HepG2 (cell line): ENCODE data around the gene CEP68. TPM values are rescaled to one million over a fixed set of nuclear protein-coding genes. Genes with fewer than 3 reads are reported as not detected.

Experiments
- ARNTL ChIP-seq: sonication (generic); formaldehyde crosslinking; IDR thresholded peaks from 2 replicates; pipeline ENCODE4 v1.4.0; 2020; ENCODE audit warnings: mild to moderate bottlenecking, missing genetic modification reagents
- CBX5 ChIP-seq: sonication (generic); formaldehyde crosslinking; IDR thresholded peaks from 2 replicates; pipeline ENCODE4 v1.4.0; 2020; ENCODE audit warnings: missing genetic modification reagents, borderline replicate concordance
- DPF2 ChIP-seq: sonication (generic); formaldehyde crosslinking; IDR thresholded peaks from 2 replicates; pipeline ENCODE4 v1.4.0; 2020; ENCODE audit warnings: mild to moderate bottlenecking, low read depth, missing genetic modification reagents, borderline replicate concordance
- EHMT2 ChIP-seq: fragments of 200-600 bp; sonication (generic); IDR thresholded peaks from 2 replicates; pipeline ENCODE4 v1.7.0; 2017; ENCODE audit warnings: antibody characterized with exemption, low read depth, low read length, borderline replicate concordance
- FOSL2 ChIP-seq: sonication (generic); formaldehyde crosslinking; IDR thresholded peaks from 2 replicates; pipeline ENCODE4 v1.4.0; 2020; ENCODE audit warnings: missing genetic modification reagents
- FOXJ3 ChIP-seq: sonication (generic); formaldehyde crosslinking; IDR thresholded peaks from 2 replicates; pipeline ENCODE4 v1.4.0; 2020; ENCODE audit warnings: missing genetic modification reagents, mild to moderate bottlenecking, borderline replicate concordance
- KDM2A ChIP-seq: sonication (generic); formaldehyde crosslinking; IDR thresholded peaks from 2 replicates; pipeline ENCODE4 v1.4.0; 2020; ENCODE audit warnings: low read depth, missing genetic modification reagents, borderline replicate concordance
- MTA3 ChIP-seq: sonication (generic); formaldehyde crosslinking; IDR thresholded peaks from 2 replicates; pipeline ENCODE4 v1.4.0; 2020; ENCODE audit warnings: missing genetic modification reagents
- PITX1 ChIP-seq: sonication (generic); formaldehyde crosslinking; IDR thresholded peaks from 2 replicates; pipeline ENCODE4 v1.5.1; 2020; ENCODE audit warnings: mild to moderate bottlenecking, missing genetic modification reagents
- RFX1 ChIP-seq: fragments of 450-650 bp; IDR thresholded peaks from 2 replicates; pipeline ENCODE4 v1.6.1; 2017
- SRSF4 ChIP-seq: fragments of 200-400 bp; formaldehyde crosslinking; IDR thresholded peaks from one replicate; pipeline ENCODE4 v1.6.1; 2018; ENCODE audit warnings: mild to moderate bottlenecking, low read depth, low read length, moderate library complexity; ENCODE audit not compliant: poor library complexity, severe bottlenecking
- SRY ChIP-seq: sonication (generic); formaldehyde crosslinking; IDR thresholded peaks from 2 replicates; pipeline ENCODE4 v1.8.0; 2022; ENCODE audit warnings: mild to moderate bottlenecking, missing genetic modification reagents
- TOPORS ChIP-seq: sonication (generic); formaldehyde crosslinking; IDR thresholded peaks from 2 replicates; pipeline ENCODE4 v1.8.0; 2023; ENCODE audit warnings: mild to moderate bottlenecking, missing genetic modification reagents
- ZBTB3 ChIP-seq: sonication (generic); formaldehyde crosslinking; IDR thresholded peaks from 2 replicates; pipeline ENCODE4 v1.4.0; 2020; ENCODE audit warnings: low read depth, mild to moderate bottlenecking, moderate library complexity, missing genetic modification reagents, borderline replicate concordance
- ZNF12 ChIP-seq: sonication (generic); formaldehyde crosslinking; IDR thresholded peaks from 2 replicates; pipeline ENCODE4 v1.5.0; 2020; ENCODE audit warnings: missing genetic modification reagents
- ZNF160 ChIP-seq: sonication (generic); formaldehyde crosslinking; IDR thresholded peaks from 2 replicates; pipeline ENCODE4 v1.8.0; 2022; ENCODE audit warnings: mild to moderate bottlenecking, inconsistent platforms, missing genetic modification reagents
- ZNF251 ChIP-seq: sonication (generic); formaldehyde crosslinking; IDR thresholded peaks from 2 replicates; pipeline ENCODE4 v1.9.0; 2021; ENCODE audit warnings: mild to moderate bottlenecking, missing genetic modification reagents
- ZNF34 ChIP-seq: sonication (generic); formaldehyde crosslinking; IDR thresholded peaks from 2 replicates; pipeline ENCODE4 v1.4.0; 2020; ENCODE audit warnings: mild to moderate bottlenecking, missing genetic modification reagents, borderline replicate concordance
- ZNF414 ChIP-seq: sonication (generic); formaldehyde crosslinking; IDR thresholded peaks from 2 replicates; pipeline ENCODE4 v1.5.0; 2020; ENCODE audit warnings: missing genetic modification reagents
- ZNF441 ChIP-seq: sonication (generic); formaldehyde crosslinking; IDR thresholded peaks from 2 replicates; pipeline ENCODE4 v1.7.0; 2021; ENCODE audit warnings: missing genetic modification reagents, borderline replicate concordance
- ZNF558 ChIP-seq: sonication (generic); formaldehyde crosslinking; IDR thresholded peaks from 2 replicates; pipeline ENCODE4 v1.9.0; 2022; ENCODE audit warnings: mild to moderate bottlenecking, missing genetic modification reagents, borderline replicate concordance
- ZNF598 ChIP-seq: sonication (generic); formaldehyde crosslinking; IDR thresholded peaks from 2 replicates; pipeline ENCODE4 v1.5.1; 2020; ENCODE audit warnings: mild to moderate bottlenecking, missing genetic modification reagents, borderline replicate concordance
- ZNF75D ChIP-seq: sonication (generic); formaldehyde crosslinking; IDR thresholded peaks from 2 replicates; pipeline ENCODE4 v1.8.1; 2023; ENCODE audit warnings: missing genetic modification reagents, mild to moderate bottlenecking, borderline replicate concordance
- ZZZ3 ChIP-seq: sonication (generic); formaldehyde crosslinking; IDR thresholded peaks from 2 replicates; pipeline ENCODE4 v1.4.0; 2020; ENCODE audit warnings: missing genetic modification reagents, mild to moderate bottlenecking, borderline replicate concordance
- polyA plus RNA-seq, 8 experiments: library from polyadenylated mRNA; depleted of rRNA in 3 of 8; stranded (reverse) in 7 of 8; unstranded in 1 of 8; fragments of >200 nt; fragmentation: Illumina TruSeq in 4 of 8; extraction: Trizol in 4 of 8; gene quantifications; 2 replicates each; pipeline versions ENCODE4 v1.2.1 to v1.2.3, GENCODE V29; 2011 to 2016; ENCODE audit warnings: low read depth in 4 of 8, missing spikeins in 1 of 8, mixed read lengths in 1 of 8; ENCODE audit not compliant: insufficient read depth in 1 of 8
- total RNA-seq, 5 experiments: library from RNA; depleted of rRNA; stranded (reverse); fragments of >200 nt; fragmentation: Illumina TruSeq; extraction: Trizol; gene quantifications; 2 replicates each; pipeline ENCODE4 v1.2.3, GENCODE V29; 2016; ENCODE audit warnings: low read depth in 1 of 5
- TF ChIP-seq, protein P1 (sequence below): sonication (generic); formaldehyde crosslinking; IDR thresholded peaks from 2 replicates; pipeline ENCODE4 v1.5.0; 2020; ENCODE audit warnings: mild to moderate bottlenecking, missing genetic modification reagents
- TF ChIP-seq, protein P2 (sequence below): sonication (generic); formaldehyde crosslinking; IDR thresholded peaks from 2 replicates; pipeline ENCODE4 v1.5.1; 2020; ENCODE audit warnings: missing genetic modification reagents, mild to moderate bottlenecking, borderline replicate concordance

Gene CEP68
- total and polyA plus RNA-seq, 2 of the 13 experiments (the other 11 are each of a cell fraction or from before 2014, with no cell fraction given), result 5.7 to 9.3 TPM

GRCh38 chr2:65056215-65057053 lies at the start of gene CEP68 (continued):
- TF ChIP-seq CBX5, result no peak; the same call in 1 of the 2 replicates
- no peak for TF ChIP-seq RFX1
- TF ChIP-seq, protein P1, sequence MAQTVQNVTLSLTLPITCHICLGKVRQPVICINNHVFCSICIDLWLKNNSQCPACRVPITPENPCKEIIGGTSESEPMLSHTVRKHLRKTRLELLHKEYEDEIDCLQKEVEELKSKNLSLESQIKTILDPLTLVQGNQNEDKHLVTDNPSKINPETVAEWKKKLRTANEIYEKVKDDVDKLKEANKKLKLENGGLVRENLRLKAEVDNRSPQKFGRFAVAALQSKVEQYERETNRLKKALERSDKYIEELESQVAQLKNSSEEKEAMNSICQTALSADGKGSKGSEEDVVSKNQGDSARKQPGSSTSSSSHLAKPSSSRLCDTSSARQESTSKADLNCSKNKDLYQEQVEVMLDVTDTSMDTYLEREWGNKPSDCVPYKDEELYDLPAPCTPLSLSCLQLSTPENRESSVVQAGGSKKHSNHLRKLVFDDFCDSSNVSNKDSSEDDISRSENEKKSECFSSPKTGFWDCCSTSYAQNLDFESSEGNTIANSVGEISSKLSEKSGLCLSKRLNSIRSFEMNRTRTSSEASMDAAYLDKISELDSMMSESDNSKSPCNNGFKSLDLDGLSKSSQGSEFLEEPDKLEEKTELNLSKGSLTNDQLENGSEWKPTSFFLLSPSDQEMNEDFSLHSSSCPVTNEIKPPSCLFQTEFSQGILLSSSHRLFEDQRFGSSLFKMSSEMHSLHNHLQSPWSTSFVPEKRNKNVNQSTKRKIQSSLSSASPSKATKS (CRISPR knock-in tag), result no peak; the same call in 1 of the 2 replicates
- peak; percentile 94; the same call in 1 of the 2 replicates for TF ChIP-seq ZNF558 (CRISPR knock-in tag)
- 0 out of 2 replicates have a peak, but pooled peaks have one; percentile 61 for TF ChIP-seq PITX1 (CRISPR knock-in tag)
- no peak; the same call in 1 of the 2 replicates for TF ChIP-seq FOSL2
- peak; percentile 80 for TF ChIP-seq ZNF160 (CRISPR knock-in tag)
- no peak for TF ChIP-seq ZNF12 (CRISPR knock-in tag)
- no peak for TF ChIP-seq ZNF251
- peak; percentile 84; the same call in 1 of the 2 replicates for TF ChIP-seq ZNF34 (CRISPR knock-in tag)
- TF ChIP-seq EHMT2, result no peak
- no peak for TF ChIP-seq ZNF598
- peak; percentile 63 for TF ChIP-seq ZNF441 (CRISPR knock-in tag)
- peak; percentile 78 for TF ChIP-seq ZZZ3 (CRISPR knock-in tag)
- TF ChIP-seq ARNTL (CRISPR knock-in tag), result 0 out of 2 replicates have a peak, but pooled peaks have one; percentile 23
- TF ChIP-seq, protein P2, sequence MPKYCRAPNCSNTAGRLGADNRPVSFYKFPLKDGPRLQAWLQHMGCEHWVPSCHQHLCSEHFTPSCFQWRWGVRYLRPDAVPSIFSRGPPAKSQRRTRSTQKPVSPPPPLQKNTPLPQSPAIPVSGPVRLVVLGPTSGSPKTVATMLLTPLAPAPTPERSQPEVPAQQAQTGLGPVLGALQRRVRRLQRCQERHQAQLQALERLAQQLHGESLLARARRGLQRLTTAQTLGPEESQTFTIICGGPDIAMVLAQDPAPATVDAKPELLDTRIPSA (CRISPR knock-in tag), result no peak
- no peak; the same call in 1 of the 2 replicates for TF ChIP-seq ZNF414 (CRISPR knock-in tag)
- no peak for TF ChIP-seq ZNF75D (CRISPR knock-in tag)
- peak; percentile 61 for TF ChIP-seq KDM2A (CRISPR knock-in tag)
- TF ChIP-seq TOPORS (CRISPR knock-in tag), result peak; percentile 87; the same call in 1 of the 2 replicates
- no peak for TF ChIP-seq DPF2
- no peak for TF ChIP-seq FOXJ3 (CRISPR knock-in tag)
- no peak for TF ChIP-seq MTA3 (CRISPR knock-in tag)
- no peak for TF ChIP-seq SRSF4
- TF ChIP-seq SRY, result peak; percentile 71; the same call in 1 of the 2 replicates
- 0 out of 2 replicates have a peak, but pooled peaks have one; percentile 77 for TF ChIP-seq ZBTB3 (CRISPR knock-in tag)
